ENCODE measurements around the gene CATSPERD.
A peak's percentile ranks its signal among the peaks of the same experiment; 100 is the strongest.

The CATSPERD gene, protein sequence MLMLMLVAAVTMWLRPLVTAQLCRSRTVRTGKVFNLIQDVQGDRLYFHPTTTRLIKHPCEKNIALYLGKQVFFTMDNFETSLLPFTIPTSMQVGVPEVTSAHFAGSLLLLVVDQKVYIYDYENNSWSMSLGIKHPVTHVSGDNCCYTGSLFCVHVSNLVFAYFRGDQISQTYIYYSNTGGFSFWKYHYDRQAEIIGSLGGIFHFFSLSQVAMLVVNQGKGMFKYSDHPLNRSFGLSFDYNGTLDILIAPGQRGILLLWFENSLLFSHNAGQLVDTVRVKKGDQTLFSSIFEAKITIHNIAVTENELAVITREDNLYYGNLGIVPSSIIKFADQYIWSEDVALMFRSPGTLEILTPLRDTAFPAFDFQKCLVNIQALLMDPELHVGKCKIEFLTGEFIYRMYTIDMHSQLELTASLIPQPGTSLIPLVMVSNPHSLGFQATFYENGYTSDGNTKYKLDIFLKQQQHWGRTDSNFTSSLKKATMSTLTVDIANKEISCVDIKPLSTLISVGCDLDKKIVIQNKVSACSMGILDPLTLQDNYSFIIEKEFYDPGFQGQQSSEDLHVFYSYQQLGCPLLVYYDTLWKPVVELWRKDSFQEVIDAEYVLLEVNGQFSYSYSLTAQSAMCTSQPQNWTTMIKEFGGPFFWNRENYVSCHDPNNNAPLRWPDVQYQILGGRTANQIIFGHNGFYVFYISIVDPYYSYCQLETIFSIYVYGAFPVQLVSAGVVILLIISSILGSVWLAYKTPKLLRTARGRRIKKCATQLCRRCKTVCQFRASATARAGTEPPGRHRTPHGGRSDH

DNA sequence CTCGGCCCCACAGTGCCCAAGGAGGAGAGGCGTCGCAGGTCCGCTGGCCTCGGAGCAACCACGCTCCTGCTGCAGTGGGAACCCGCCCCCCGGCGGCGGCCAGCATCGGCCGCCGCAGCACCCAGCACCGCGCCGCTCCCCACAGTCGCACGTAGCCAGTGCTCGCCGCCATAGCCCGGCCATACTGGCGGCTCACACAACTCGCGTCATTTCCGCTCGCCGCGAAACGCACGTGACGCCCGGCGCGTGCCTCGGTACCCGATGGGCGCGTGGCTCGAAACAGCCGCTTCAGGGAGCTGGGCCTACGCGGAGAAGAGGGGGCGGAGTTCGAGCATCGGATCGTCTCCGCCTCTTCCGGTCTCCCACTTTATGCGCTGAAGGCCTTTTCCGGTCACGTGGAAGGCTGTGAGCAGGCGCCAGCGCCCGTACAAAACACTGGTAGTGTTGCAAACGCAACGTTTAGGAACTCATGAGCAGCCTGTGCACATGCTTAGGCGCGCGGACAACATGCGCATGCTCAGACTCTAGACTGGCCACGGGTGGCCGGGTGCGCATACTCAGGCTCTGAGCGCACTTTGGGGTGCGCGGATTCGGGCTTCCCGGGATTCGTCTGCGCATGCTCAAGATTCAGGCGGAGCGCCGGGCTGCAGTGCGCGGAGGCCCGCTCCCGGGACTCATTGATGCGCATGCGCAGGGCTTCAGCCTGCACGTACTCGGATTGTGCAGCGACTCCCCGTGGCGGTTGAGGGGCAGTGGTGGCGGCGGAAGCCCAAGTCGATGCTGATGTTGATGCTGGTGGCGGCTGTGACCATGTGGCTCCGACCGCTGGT is at the start of gene CATSPERD, which contains the start of gene LONP1:
TSS of gene CATSPERD (plus strand) at position 677 of the 830 bp plus-strand sequence. CDS start at position 778, 101 bp downstream.
TSS of gene LONP1 (minus strand) at position 186 of the 830 bp plus-strand sequence. CDS start at position 172, 14 bp downstream.
- H3K27ac ChIP-seq = peak within 1 kb of the TSS; percentile 87
- TF ChIP-seq, protein P1, sequence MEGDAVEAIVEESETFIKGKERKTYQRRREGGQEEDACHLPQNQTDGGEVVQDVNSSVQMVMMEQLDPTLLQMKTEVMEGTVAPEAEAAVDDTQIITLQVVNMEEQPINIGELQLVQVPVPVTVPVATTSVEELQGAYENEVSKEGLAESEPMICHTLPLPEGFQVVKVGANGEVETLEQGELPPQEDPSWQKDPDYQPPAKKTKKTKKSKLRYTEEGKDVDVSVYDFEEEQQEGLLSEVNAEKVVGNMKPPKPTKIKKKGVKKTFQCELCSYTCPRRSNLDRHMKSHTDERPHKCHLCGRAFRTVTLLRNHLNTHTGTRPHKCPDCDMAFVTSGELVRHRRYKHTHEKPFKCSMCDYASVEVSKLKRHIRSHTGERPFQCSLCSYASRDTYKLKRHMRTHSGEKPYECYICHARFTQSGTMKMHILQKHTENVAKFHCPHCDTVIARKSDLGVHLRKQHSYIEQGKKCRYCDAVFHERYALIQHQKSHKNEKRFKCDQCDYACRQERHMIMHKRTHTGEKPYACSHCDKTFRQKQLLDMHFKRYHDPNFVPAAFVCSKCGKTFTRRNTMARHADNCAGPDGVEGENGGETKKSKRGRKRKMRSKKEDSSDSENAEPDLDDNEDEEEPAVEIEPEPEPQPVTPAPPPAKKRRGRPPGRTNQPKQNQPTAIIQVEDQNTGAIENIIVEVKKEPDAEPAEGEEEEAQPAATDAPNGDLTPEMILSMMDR (conservative IDR thresholded peaks at IDR 0.05) = peak; percentile 85

DNA sequence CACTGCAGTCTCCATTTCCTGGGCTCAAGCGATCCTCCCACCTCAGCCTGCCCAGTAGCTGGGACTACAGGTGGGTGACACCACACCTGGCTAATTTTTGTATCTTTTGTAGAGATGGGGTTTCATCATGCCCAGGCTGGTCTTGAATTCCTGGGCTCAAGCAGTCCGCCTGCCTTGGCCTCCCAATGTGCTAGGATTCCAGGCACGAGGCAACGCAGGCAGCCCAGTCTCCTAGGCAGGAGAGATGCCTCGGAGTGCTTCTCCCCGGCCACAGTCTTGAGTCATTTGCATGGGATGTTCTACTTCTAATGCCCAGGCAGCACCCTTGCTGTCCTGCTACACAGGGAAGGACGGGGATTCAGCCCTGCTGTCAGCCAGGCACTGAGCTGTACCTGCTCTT is 48.8 kb upstream of the CATSPERD start:
- TF ChIP-seq, protein P1 (conservative IDR thresholded peaks at IDR 0.05) = no peak
- H3K27ac ChIP-seq = no peak overlapping the region

DNA sequence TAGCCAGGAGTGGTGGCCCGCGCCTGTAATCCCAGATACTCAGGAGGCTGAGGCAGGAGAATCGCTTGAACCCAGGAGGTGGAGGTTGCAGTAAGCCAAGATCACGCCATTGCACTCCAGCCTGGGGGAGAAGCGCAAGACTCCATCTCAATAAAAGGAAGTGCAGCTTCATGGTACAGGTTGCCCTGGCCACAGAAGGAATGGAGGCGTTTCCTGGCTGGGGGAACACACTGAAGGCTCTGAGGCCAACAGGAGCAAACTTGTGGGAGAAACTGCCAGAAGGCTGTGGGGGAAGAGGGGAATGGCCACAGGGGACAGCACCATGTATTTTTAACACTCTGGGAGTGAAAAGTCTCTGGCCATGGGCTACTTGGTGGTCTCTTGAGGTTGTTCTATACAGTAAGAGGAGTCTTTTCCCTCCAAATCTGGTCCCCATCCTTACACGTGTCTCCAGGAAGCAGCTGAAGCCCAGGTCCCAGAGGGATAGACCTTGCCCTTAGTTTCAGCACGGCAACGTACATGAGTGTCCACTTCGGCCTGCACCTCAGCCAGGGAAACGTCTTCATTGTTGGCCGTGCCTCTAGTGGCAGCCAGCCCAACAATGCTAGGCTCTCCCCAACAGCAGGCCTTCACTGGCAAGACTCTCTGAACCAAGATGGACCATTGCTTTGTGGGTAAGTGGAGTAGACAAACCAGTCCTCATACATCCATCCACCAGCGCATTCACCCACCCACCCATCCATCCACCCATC is 47.6 kb upstream of the CATSPERD start:
- no peak overlapping the region for H3K27ac ChIP-seq
- TF ChIP-seq, protein P1 (conservative IDR thresholded peaks at IDR 0.05) = no peak

DNA sequence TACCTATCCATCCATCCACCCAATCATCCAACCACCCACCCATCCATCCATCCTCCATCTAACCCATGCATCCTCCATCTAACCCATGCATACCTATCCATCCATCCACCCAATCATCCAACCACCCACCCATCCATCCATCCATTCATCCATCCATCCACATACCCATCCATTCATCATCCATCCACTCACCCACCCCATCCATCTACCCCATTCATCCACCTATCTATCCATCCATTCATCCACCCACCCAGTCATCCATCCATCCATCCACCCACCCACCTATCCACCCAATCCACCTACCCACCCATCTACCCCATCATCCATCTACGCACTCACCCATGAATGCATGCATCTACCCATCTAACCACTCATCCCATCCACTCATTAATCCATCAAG is 46.7 kb upstream of the CATSPERD start:
- H3K27ac ChIP-seq = no peak overlapping the region
- TF ChIP-seq, protein P1 (conservative IDR thresholded peaks at IDR 0.05) = no peak

DNA sequence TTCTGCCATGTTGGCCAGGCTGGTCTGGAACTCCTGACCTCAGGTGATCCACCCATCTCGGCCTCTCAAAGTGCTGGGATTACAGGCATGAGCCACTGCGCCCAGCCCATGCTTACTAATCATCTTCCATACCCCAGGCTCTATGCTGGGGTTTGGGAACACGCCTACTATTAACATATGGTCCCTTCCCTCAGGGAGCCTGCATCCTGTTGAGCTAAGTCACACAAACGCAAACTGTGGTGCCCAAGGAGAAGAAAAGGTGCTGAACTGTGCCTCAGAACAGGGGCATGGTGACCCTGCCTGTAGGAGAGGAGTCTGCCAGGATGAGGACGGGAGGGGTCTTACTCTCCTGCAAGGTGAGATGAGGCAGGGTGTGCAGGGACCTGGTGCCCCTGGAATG is 45.7 kb upstream of the CATSPERD start:
- no peak overlapping the region for H3K27ac ChIP-seq
- TF ChIP-seq, protein P1 (conservative IDR thresholded peaks at IDR 0.05) = no peak

DNA sequence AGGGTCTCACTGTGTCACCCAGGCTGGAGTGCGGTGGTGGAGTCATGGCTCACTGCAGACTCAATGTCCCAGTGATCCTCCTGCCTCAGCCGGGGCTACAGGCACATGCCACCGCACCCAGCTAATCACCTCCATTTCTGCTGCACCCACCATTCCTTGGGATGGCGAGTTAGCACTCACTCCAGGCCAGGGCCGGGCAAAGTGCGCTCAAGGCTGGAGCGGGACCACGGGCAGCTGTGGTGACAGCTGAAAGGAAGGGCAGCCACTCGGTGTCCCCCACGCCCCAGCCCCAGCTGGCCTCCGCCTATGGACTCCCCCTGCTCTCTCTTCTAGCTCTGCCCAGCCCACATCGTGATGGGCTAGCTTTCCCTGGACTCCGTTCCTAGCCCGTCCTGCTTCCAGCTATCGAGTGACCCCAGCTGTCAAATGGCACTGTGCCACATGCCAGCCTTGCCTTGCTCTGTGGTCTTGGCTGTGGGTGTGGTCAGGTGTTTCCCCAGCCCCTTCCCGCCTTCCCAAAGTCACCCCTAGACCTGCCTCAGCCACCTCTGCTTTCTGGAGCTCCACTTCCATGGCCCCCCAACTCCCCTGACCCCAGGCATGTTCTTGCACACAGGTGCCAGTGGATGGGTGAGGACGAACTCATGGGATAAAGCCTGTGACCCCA is 44.2 kb upstream of the CATSPERD start:
- no peak overlapping the region for H3K27ac ChIP-seq
- TF ChIP-seq, protein P1 (conservative IDR thresholded peaks at IDR 0.05) = no peak

Data from VCaP (cell line).